GM12874 (cell line): Measurements from ENCODE around the gene SMIM32.

ENCODE experiments used
- TF ChIP-seq, protein P1 (sequence below): IDR thresholded peaks from 2 replicates; pipeline ENCODE4 v1.5.1; 2011; ENCODE audit warnings: low read depth, mild to moderate bottlenecking, control low read depth, low read length, moderate library complexity; ENCODE audit not compliant: insufficient read depth

SMIM32 gene

GRCh38 chr5:136215812-136216211, 22.9 kb upstream of the SMIM32 start:
- TF ChIP-seq, protein P1, sequence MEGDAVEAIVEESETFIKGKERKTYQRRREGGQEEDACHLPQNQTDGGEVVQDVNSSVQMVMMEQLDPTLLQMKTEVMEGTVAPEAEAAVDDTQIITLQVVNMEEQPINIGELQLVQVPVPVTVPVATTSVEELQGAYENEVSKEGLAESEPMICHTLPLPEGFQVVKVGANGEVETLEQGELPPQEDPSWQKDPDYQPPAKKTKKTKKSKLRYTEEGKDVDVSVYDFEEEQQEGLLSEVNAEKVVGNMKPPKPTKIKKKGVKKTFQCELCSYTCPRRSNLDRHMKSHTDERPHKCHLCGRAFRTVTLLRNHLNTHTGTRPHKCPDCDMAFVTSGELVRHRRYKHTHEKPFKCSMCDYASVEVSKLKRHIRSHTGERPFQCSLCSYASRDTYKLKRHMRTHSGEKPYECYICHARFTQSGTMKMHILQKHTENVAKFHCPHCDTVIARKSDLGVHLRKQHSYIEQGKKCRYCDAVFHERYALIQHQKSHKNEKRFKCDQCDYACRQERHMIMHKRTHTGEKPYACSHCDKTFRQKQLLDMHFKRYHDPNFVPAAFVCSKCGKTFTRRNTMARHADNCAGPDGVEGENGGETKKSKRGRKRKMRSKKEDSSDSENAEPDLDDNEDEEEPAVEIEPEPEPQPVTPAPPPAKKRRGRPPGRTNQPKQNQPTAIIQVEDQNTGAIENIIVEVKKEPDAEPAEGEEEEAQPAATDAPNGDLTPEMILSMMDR = no peak

GRCh38 chr5:136213919-136214493, 21.0 kb upstream of the SMIM32 start:
- TF ChIP-seq, protein P1 = no peak

- TF ChIP-seq, protein P1 = peak; percentile 92
These were observed 19.3 kb upstream of the SMIM32 start for GRCh38 chr5:136212252-136212721.

GRCh38 chr5:136211282-136212040, 18.5 kb upstream of the SMIM32 start:
- TF ChIP-seq, protein P1 = no peak

DNA sequence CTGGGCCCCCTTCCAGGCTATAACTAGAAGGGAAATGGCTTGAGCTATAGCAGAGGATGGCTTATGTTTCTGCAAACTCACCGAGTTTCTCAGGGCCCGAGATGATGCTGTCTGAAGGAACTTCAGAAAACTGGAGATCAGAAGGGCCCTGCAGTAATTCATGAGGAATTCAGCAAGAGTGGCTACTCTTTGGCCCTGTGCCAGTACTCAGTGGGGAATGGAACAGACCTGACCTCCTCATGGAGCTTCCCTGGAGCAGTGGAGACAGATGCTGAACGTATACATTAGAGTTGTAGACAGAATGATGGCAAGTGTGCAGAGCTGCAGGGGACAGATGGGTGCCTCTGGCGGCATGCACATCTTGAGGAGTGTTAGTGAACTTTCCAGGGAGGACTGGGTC, 17.3 kb upstream of the SMIM32 start:
- TF ChIP-seq, protein P1 = no peak

- TF ChIP-seq, protein P1 = no peak
These were observed 16.5 kb upstream of the SMIM32 start for GRCh38 chr5:136209346-136209910.

GRCh38 chr5:136208916-136209315, 16.0 kb upstream of the SMIM32 start:
- TF ChIP-seq, protein P1 = no peak
